Adrenal gland (tissue), 12 donors: Measurements from ENCODE around the gene SLC27A6. TPM values are rescaled to one million over a fixed set of nuclear protein-coding genes. Genes with fewer than 3 reads are reported as not detected.

Experiments
- DNase-seq, 7 donors: peaks; one replicate each; pipeline ENCODE4 v3.0.0-alpha.2; 2019 to 2020
- H3K27ac ChIP-seq, 5 donors: fragments of 200-600 bp; sonication (generic) in 4 of 5; 1 replicate in 3 of 5; 2 replicates in 2 of 5; pipeline versions ENCODE4 v1.5.1 to v1.8.0; 2016 to 2020; ENCODE audit warnings: mild to moderate bottlenecking in 1 of 5
- H3K27me3 ChIP-seq: fragments of 200-600 bp; 2 replicates; pipeline ENCODE4 v1.8.0; 2021
- H3K36me3 ChIP-seq, 2 donors: fragments of 200-600 bp; replicated peaks in 1 of 2; 1 replicate in 1 of 2; 2 replicates in 1 of 2; pipeline versions ENCODE4 v1.5.1 to v1.8.0; 2018 to 2022
- H3K4me1 ChIP-seq, 2 donors: fragments of 200-600 bp; replicated peaks in 1 of 2; 1 replicate in 1 of 2; 2 replicates in 1 of 2; pipeline versions ENCODE4 v1.5.1 to v1.8.0; 2018 to 2021
- H3K4me3 ChIP-seq, 4 donors: fragments of 200-600 bp; sonication (generic) in 3 of 4; one replicate each; pipeline ENCODE4 v1.5.1; 2016 to 2018
- H3K9me3 ChIP-seq, 3 donors: fragments of 200-600 bp; sonication (generic) in 1 of 3; replicated peaks in 1 of 3; 1 replicate in 2 of 3; 2 replicates in 1 of 3; pipeline versions ENCODE4 v1.5.1 to v1.8.0; 2016 to 2021
- POLR2A ChIP-seq, 2 donors: fragments of 450-650 bp; IDR thresholded peaks; one replicate each; pipeline ENCODE4 v1.6.1; 2017; ENCODE audit warnings: antibody characterized with exemption in 2 of 2, mild to moderate bottlenecking in 2 of 2, moderate library complexity in 1 of 2
- WGBS, 4 donors: extraction: QIAGEN DNeasy Blood & Tissue Kit in 2 of 4; methylation state at CpG; one replicate each; pipeline versions ENCODE4 v1.1.5 to v1.1.7; 2013 to 2017; 5-methylcytosine and 5-hydroxymethylcytosine counted together
- intact Hi-C, 2 donors: fragments of 100-400 bp; cut with DNase I; formaldehyde crosslinking; loops; one replicate each; pipeline versions ENCODE4 v1.14.1 to v1.15.0; 2022 to 2023
- polyA plus RNA-seq, 3 donors: library from polyadenylated mRNA; stranded (reverse); fragments of 200-250 nt in 2 of 3; fragments of 350-450 nt in 1 of 3; fragmentation: Illumina TruSeq in 1 of 3; extraction: RNeasy Lipid Tissue Mini Kit (QIAGEN cat#74804) in 1 of 3; gene quantifications; one replicate each; pipeline ENCODE4 v1.2.3, GENCODE V29; 2013 to 2014
- total RNA-seq, 9 donors: library from RNA; depleted of rRNA in 4 of 9; stranded (reverse); fragments of >200 nt in 4 of 9; fragments of 120-200 nt in 1 of 9; fragmentation: NEBNext Ultra II Directional in 1 of 9; extraction: Animal tissue kit (Norgen Biotek cat#: 25700) in 1 of 9; gene quantifications; one replicate each; pipeline versions ENCODE4 v1.1.0 to v1.2.4, GENCODE V29; 2013 to 2023
- TF ChIP-seq, protein P1 (sequence below), 6 experiments: fragments of 450-650 bp in 4 of 6; fragments of 200-600 bp in 2 of 6; sonication (generic) in 1 of 6; IDR thresholded peaks; 1 replicate in 5 of 6; 2 replicates in 1 of 6; pipeline versions ENCODE4 v1.5.1 to v1.8.0; 2016 to 2021; ENCODE audit warnings: antibody characterized with exemption in 6 of 6, mild to moderate bottlenecking in 2 of 6, moderate library complexity in 1 of 6
- donor health status: healthy with polysubstance abuse.
- donor health status: Bipolar disorder and iron deficiency.
- donor health status: DM: yes; HTN: yes; CAD: no.
- donor health status: DM: no; HTN: no; CAD: no.
- donor health status: DM: no; HTN: no; CAD: no.
- donor health status: DM: yes; HTN: yes; CAD: no.

The SLC27A6 gene
- total and polyA plus RNA-seq, 12 donors = 1.0 to 108 (median 12.1) TPM

GRCh38 chr5:129057329-129057728, 92.0 kb downstream of the SLC27A6 start:
- WGBS, 4 donors = 84 to 92% (median 88%) methylated on average over 3 of the region's 3 CpGs
- no peaks in the 10 kb centered on the region for H3K4me1 ChIP-seq
- H3K36me3 ChIP-seq = no peaks in the 10 kb centered on the region
- intact Hi-C loops = loop anchor here in 1 of 2 donors (10.0 kb wide), 1 partner anchor 153 kb away; no protein-coding TSS in a partner anchor
- no peak overlapping the region for H3K27ac ChIP-seq
- DNase-seq = no peak
- H3K27me3 ChIP-seq = no peaks in the 10 kb centered on the region
- no peaks in the 10 kb centered on the region for H3K9me3 ChIP-seq
- no peak overlapping the region for H3K4me3 ChIP-seq
- TF ChIP-seq POLR2A (IDR thresholded peaks at IDR 0.05) = no peak

GRCh38 chr5:129061849-129062248, 96.6 kb downstream of the SLC27A6 start:
- H3K9me3 ChIP-seq = no peaks in the 10 kb centered on the region
- no peak for DNase-seq
- H3K36me3 ChIP-seq = no peaks in the 10 kb centered on the region
- no peak overlapping the region for H3K27ac ChIP-seq
- H3K27me3 ChIP-seq = no peaks in the 10 kb centered on the region
- no peak for TF ChIP-seq POLR2A (IDR thresholded peaks at IDR 0.05)
- TF ChIP-seq, protein P1, sequence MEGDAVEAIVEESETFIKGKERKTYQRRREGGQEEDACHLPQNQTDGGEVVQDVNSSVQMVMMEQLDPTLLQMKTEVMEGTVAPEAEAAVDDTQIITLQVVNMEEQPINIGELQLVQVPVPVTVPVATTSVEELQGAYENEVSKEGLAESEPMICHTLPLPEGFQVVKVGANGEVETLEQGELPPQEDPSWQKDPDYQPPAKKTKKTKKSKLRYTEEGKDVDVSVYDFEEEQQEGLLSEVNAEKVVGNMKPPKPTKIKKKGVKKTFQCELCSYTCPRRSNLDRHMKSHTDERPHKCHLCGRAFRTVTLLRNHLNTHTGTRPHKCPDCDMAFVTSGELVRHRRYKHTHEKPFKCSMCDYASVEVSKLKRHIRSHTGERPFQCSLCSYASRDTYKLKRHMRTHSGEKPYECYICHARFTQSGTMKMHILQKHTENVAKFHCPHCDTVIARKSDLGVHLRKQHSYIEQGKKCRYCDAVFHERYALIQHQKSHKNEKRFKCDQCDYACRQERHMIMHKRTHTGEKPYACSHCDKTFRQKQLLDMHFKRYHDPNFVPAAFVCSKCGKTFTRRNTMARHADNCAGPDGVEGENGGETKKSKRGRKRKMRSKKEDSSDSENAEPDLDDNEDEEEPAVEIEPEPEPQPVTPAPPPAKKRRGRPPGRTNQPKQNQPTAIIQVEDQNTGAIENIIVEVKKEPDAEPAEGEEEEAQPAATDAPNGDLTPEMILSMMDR (IDR thresholded peaks at IDR 0.05) = no peak
- no peak overlapping the region for H3K4me3 ChIP-seq
- 45 to 82% (median 63%) methylated on average over 2 of the region's 2 CpGs for WGBS, 4 donors
- intact Hi-C loops = no loop called here
- no peaks in the 10 kb centered on the region for H3K4me1 ChIP-seq

GRCh38 chr5:129063483-129064113, 98.3 kb downstream of the SLC27A6 start:
- no peaks in the 10 kb centered on the region for H3K27me3 ChIP-seq
- intact Hi-C loops = no loop called here
- H3K4me1 ChIP-seq = no peaks in the 10 kb centered on the region
- peak in 2 of 7 donors; percentile 10 to 17 for DNase-seq
- no peak overlapping the region for H3K4me3 ChIP-seq
- WGBS, 4 donors = 58 to 100% (median 80%) methylated on average over 1 of the region's 1 CpG
- no peaks in the 10 kb centered on the region for H3K36me3 ChIP-seq
- H3K9me3 ChIP-seq = no peaks in the 10 kb centered on the region
- no peak overlapping the region for H3K27ac ChIP-seq
- TF ChIP-seq, protein P1 (IDR thresholded peaks at IDR 0.05) = no peak
- no peak for TF ChIP-seq POLR2A (IDR thresholded peaks at IDR 0.05)

- intact Hi-C loops = no loop called here
- Histone ChIP-seq H3K4me3 (no peak overlapping the region), H3K36me3 (no peaks in the 10 kb centered on the region), H3K9me3 (no peaks in the 10 kb centered on the region), H3K27me3 (no peaks in the 10 kb centered on the region), H3K27ac (no peak overlapping the region), H3K4me1 (no peaks in the 10 kb centered on the region)
- 91 to 98% (median 93%) methylated on average over 2 of the region's 2 CpGs for WGBS, 4 donors
- no peak for TF ChIP-seq POLR2A (IDR thresholded peaks at IDR 0.05)
- TF ChIP-seq, protein P1 (IDR thresholded peaks at IDR 0.05) = no peak
- DNase-seq = no peak
Observed at GRCh38 chr5:129065721-129066120, 100.4 kb downstream of the SLC27A6 start.

GRCh38 chr5:129067745-129068144, 102.5 kb downstream of the SLC27A6 start:
- H3K27ac ChIP-seq = no peak overlapping the region
- intact Hi-C loops = no loop called here
- H3K9me3 ChIP-seq = no peaks in the 10 kb centered on the region
- H3K36me3 ChIP-seq = no peaks in the 10 kb centered on the region
- TF ChIP-seq, protein P1 (IDR thresholded peaks at IDR 0.05) = no peak
- no peak for TF ChIP-seq POLR2A (IDR thresholded peaks at IDR 0.05)
- H3K27me3 ChIP-seq = no peaks in the 10 kb centered on the region
- H3K4me1 ChIP-seq = no peaks in the 10 kb centered on the region
- no peak overlapping the region for H3K4me3 ChIP-seq
- no peak for DNase-seq
